SK-N-MC (cell line): ENCODE data around the gene MSX1.

Source experiments
- EZH2 ChIP-seq: fragments of 200-600 bp; sonication (generic); IDR thresholded peaks from one replicate; pipeline ENCODE4 v1.6.1; 2017; ENCODE audit warnings: antibody characterized with exemption
- FOXP2 ChIP-seq: optimal IDR thresholded peaks from 2 replicates; pipeline ENCODE3; 2011; ENCODE audit warnings: mild to moderate bottlenecking, moderate library complexity; ENCODE audit not compliant: insufficient read depth; ENCODE audit errors: extremely low read length, control extremely low read depth
- POLR2AphosphoS5 ChIP-seq: IDR thresholded peaks from 2 replicates; pipeline ENCODE4 v1.6.1; 2012; ENCODE audit warnings: mild to moderate bottlenecking, low read depth, low read length, borderline replicate concordance

DNA sequence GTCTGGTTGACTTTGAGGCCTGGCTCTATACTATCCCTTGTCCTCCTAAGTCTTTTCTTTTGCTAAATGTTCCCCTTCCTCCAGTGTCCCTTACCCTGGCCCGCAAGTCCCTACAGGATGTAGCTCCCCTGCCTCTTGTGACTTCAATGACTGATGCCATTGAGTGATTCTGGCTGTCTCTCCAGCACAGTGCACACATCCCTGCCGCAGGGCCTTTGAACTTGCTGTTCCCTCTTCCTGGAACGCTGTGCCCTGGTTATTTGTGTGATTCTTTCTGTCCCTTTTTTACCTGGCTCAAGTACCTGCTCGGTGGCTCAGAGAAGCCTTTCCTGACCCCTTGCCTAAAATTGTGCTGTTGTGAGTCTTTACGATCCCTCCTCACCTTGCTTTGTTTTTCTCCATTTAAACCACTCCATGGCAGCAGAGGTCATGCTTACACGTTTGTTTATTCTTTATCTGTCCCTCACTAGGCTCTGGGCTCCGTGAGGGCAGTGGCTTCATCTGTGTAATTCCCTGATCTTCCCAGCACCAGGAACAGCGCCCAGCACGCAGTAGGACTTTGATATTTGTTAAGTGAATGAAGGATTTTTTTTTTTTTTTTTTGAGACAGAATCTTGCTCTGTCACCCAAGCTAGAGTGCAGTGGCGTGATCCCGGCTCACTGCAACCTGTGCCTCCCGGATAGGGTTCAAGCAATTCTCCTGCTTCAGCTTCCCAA, 17.6 kb downstream of the MSX1 start:
- TF ChIP-seq EZH2 = no peak
- no peak for TF ChIP-seq POLR2AphosphoS5
- no peak for TF ChIP-seq FOXP2
